D341Med (cell line): Measurements from ENCODE around the gene CD79A.
"Not testable (repeated sequence)": the region's sequence is repeated elsewhere in the genome, so short reads cannot be mapped to it uniquely, and the experiment has no call there.

ENCODE experiments used
- DNase-seq: peaks from one replicate; pipeline ENCODE4 v3.0.0; 2012; ENCODE audit warnings: low spot score

The CD79A gene

GRCh38 chr19:41905273-41906002, 28.4 kb downstream of the CD79A start:
- no peak for DNase-seq

- no peak for DNase-seq
Measured at GRCh38 chr19:41906271-41906670, 29.2 kb downstream of the CD79A start.

- DNase-seq = no peak
Measured at GRCh38 chr19:41906916-41907680, 30.0 kb downstream of the CD79A start.

GRCh38 chr19:41907994-41908615, 31.0 kb downstream of the CD79A start:
- DNase-seq = no peak

GRCh38 chr19:41908724-41909464, 31.8 kb downstream of the CD79A start:
- no peak for DNase-seq

GRCh38 chr19:41909706-41910105, 32.6 kb downstream of the CD79A start:
- no peak for DNase-seq

- no peak for DNase-seq
Measured at GRCh38 chr19:41910240-41910991, 33.3 kb downstream of the CD79A start.

GRCh38 chr19:41910992-41911888, 34.2 kb downstream of the CD79A start:
- DNase-seq = no peak

- no peak for DNase-seq
Measured at GRCh38 chr19:41911889-41912731, 35.0 kb downstream of the CD79A start.

GRCh38 chr19:41912899-41913537, 35.9 kb downstream of the CD79A start:
- DNase-seq = peak; percentile 60

- no peak for DNase-seq
Measured at GRCh38 chr19:41913538-41914423, 36.7 kb downstream of the CD79A start.

- DNase-seq = not testable (repeated sequence)
Measured at GRCh38 chr19:41914424-41914834, 37.4 kb downstream of the CD79A start.

GRCh38 chr19:41915021-41915775, 38.1 kb downstream of the CD79A start:
- no peak for DNase-seq

GRCh38 chr19:41915776-41916414, 38.8 kb downstream of the CD79A start:
- no peak for DNase-seq

- DNase-seq = no peak
Measured at GRCh38 chr19:41917676-41918075, 40.6 kb downstream of the CD79A start.

- no peak for DNase-seq
Measured at GRCh38 chr19:41918095-41918494, 41.0 kb downstream of the CD79A start.
